Activated B cell treated with CpG ODN at 0.5 μM for 24 hours (primary cell): ENCODE measurements around the gene STAB2. TPM values are rescaled to one million over a fixed set of nuclear protein-coding genes. Genes with fewer than 3 reads are reported as not detected.

Source experiments
- ATAC-seq: fragments of 200-7000 bp; cut with Tn5 transposase; one replicate; pipeline ENCODE4 v1.10.0; 2021; ENCODE audit warnings: low read depth, mild to moderate bottlenecking, moderate library complexity
- CTCF ChIA-PET: fragments of 350-600 bp; sonication (Branson Sonifier 250); formaldehyde crosslinking; loops from one replicate; lab custom pipeline; 2021; ENCODE audit warnings: antibody characterized with exemption; lab: Charles Lee
- POLR2A ChIA-PET: fragments of 350-600 bp; sonication (Branson Sonifier 250); formaldehyde crosslinking; loops from one replicate; lab custom pipeline; 2021; ENCODE audit warnings: antibody characterized with exemption; lab: Charles Lee
- DNase-seq: peaks from one replicate; pipeline ENCODE4 v3.0.0; 2022
- H3K27ac Mint-ChIP-seq: one replicate; pipeline ENCODE4 v1.8.0; 2020; ENCODE audit warnings: mixed read lengths
- H3K27me3 Mint-ChIP-seq: one replicate; pipeline ENCODE4 v1.8.0; 2021; ENCODE audit warnings: mixed read lengths
- H3K36me3 Mint-ChIP-seq: one replicate; pipeline ENCODE4 v1.8.0; 2021; ENCODE audit warnings: low read depth, mixed read lengths
- H3K4me1 Mint-ChIP-seq: one replicate; pipeline ENCODE4 v1.8.0; 2021; ENCODE audit warnings: mixed read lengths
- H3K4me3 Mint-ChIP-seq: one replicate; pipeline ENCODE4 v1.8.0; 2020; ENCODE audit warnings: mild to moderate bottlenecking, mixed read lengths
- H3K9me3 Mint-ChIP-seq: one replicate; pipeline ENCODE4 v1.8.0; 2020; ENCODE audit warnings: mixed read lengths
- CTCF ChIP-seq: fragments of 200-600 bp; IDR thresholded peaks from one replicate; pipeline ENCODE4 v1.8.0; 2022; ENCODE audit warnings: antibody characterized with exemption, mild to moderate bottlenecking
- intact Hi-C: fragments of 100-400 bp; cut with micrococcal nuclease; formaldehyde crosslinking; loops from one replicate; pipeline ENCODE4 v1.15.1; 2024
- total RNA-seq: library from RNA; stranded (reverse); gene quantifications from 2 replicates; pipeline ENCODE4 v1.2.3, GENCODE V29; 2022

STAB2 gene
- total RNA-seq, 1 donor from 2014 or later = not detected

- Mint-ChIP-seq H3K36me3 (no peaks in the 10 kb centered on the region), H3K27me3 (peaks cover 6% of the 10 kb centered on the region), H3K4me3 (no peak overlapping the region), H3K4me1 (no peaks in the 10 kb centered on the region), H3K9me3 (no peaks in the 10 kb centered on the region), H3K27ac (no peak overlapping the region)
- CTCF ChIA-PET = no interaction called here
- POLR2A ChIA-PET = no interaction called here
- ATAC-seq (no peak), DNase-seq (no peak)
- TF ChIP-seq CTCF = no peak
- intact Hi-C loops = no loop called here
Observed at GRCh38 chr12:103673487-103673886, 86.4 kb downstream of the STAB2 start.

- ATAC-seq (no peak), DNase-seq (no peak)
- intact Hi-C loops = no loop called here
- no peak for TF ChIP-seq CTCF
- ChIA-PET CTCF (no interaction called here), POLR2A (no interaction called here)
- no peak overlapping the region for H3K4me3 Mint-ChIP-seq
- H3K9me3 Mint-ChIP-seq = no peaks in the 10 kb centered on the region
- H3K27ac Mint-ChIP-seq = no peak overlapping the region
- peaks cover 4% of the 10 kb centered on the region for H3K27me3 Mint-ChIP-seq
- no peaks in the 10 kb centered on the region for H3K36me3 Mint-ChIP-seq
- no peaks in the 10 kb centered on the region for H3K4me1 Mint-ChIP-seq
Observed at GRCh38 chr12:103673891-103674375, 86.9 kb downstream of the STAB2 start.

GRCh38 chr12:103676893-103677292, 89.8 kb downstream of the STAB2 start:
- H3K4me3 Mint-ChIP-seq = no peak overlapping the region
- no peaks in the 10 kb centered on the region for H3K9me3 Mint-ChIP-seq
- POLR2A ChIA-PET = no interaction called here
- ATAC-seq = no peak
- H3K27ac Mint-ChIP-seq = no peak overlapping the region
- intact Hi-C loops = no loop called here
- DNase-seq = no peak
- CTCF ChIA-PET = no interaction called here
- H3K4me1 Mint-ChIP-seq = no peaks in the 10 kb centered on the region
- peaks cover 3% of the 10 kb centered on the region for H3K27me3 Mint-ChIP-seq
- no peak for TF ChIP-seq CTCF
- no peaks in the 10 kb centered on the region for H3K36me3 Mint-ChIP-seq

GRCh38 chr12:103677341-103677740, 90.3 kb downstream of the STAB2 start:
- TF ChIP-seq CTCF = no peak
- no peak for ATAC-seq
- Mint-ChIP-seq H3K4me1 (no peaks in the 10 kb centered on the region), H3K27me3 (peaks cover 3% of the 10 kb centered on the region), H3K27ac (no peak overlapping the region), H3K36me3 (no peaks in the 10 kb centered on the region), H3K4me3 (no peak overlapping the region), H3K9me3 (no peaks in the 10 kb centered on the region)
- intact Hi-C loops = no loop called here
- ChIA-PET CTCF (no interaction called here), POLR2A (no interaction called here)
- DNase-seq = no peak

- intact Hi-C loops = no loop called here
Observed at GRCh38 chr12:103677905-103678304, 90.8 kb downstream of the STAB2 start.

More at GRCh38 chr12:103677905-103678304, 90.8 kb downstream of the STAB2 start:
- no peak for DNase-seq
- H3K4me3 Mint-ChIP-seq = no peak overlapping the region
- no peak for TF ChIP-seq CTCF
- H3K27me3 Mint-ChIP-seq = peaks cover 3% of the 10 kb centered on the region
- ChIA-PET POLR2A (no interaction called here), CTCF (no interaction called here)
- no peaks in the 10 kb centered on the region for H3K36me3 Mint-ChIP-seq
- no peak for ATAC-seq
- H3K4me1 Mint-ChIP-seq = no peaks in the 10 kb centered on the region
- H3K9me3 Mint-ChIP-seq = no peaks in the 10 kb centered on the region
- no peak overlapping the region for H3K27ac Mint-ChIP-seq
